Tibial nerve (tissue), 4 donors: ENCODE results near the gene MOGAT1. TPM values are rescaled to one million over a fixed set of nuclear protein-coding genes. Genes with fewer than 3 reads are reported as not detected.

Experiments used
- DNase-seq, 2 donors: peaks; one replicate each; pipeline ENCODE4 v3.0.0-alpha.2; 2019; ENCODE audit warnings: low spot score in 2 of 2
- H3K27ac ChIP-seq, 4 donors: fragments of 200-600 bp; sonication (generic) in 3 of 4; one replicate each; pipeline ENCODE4 v1.5.1; 2017 to 2019; ENCODE audit warnings: mild to moderate bottlenecking in 1 of 4
- H3K27me3 ChIP-seq, 2 donors: fragments of 200-600 bp; sonication (generic) in 1 of 2; one replicate each; pipeline versions ENCODE4 v1.5.1 to v1.6.0; 2017 to 2019
- H3K36me3 ChIP-seq, 3 donors: fragments of 200-600 bp; sonication (generic); one replicate each; pipeline ENCODE4 v1.5.1; 2018 to 2019
- H3K4me1 ChIP-seq, 4 donors: fragments of 200-600 bp; sonication (generic) in 3 of 4; one replicate each; pipeline ENCODE4 v1.5.1; 2017 to 2019
- H3K4me3 ChIP-seq, 4 donors: fragments of 200-600 bp; sonication (generic) in 3 of 4; one replicate each; pipeline ENCODE4 v1.5.1; 2017 to 2019; ENCODE audit warnings: mild to moderate bottlenecking in 1 of 4, moderate library complexity in 1 of 4
- H3K9me3 ChIP-seq, 4 donors: fragments of 200-600 bp; sonication (generic) in 3 of 4; one replicate each; pipeline ENCODE4 v1.5.1; 2017 to 2019
- EP300 ChIP-seq, 2 donors: sonication (generic); formaldehyde crosslinking; IDR thresholded peaks; one replicate each; pipeline ENCODE4 v1.6.1; 2017; ENCODE audit warnings: antibody characterized with exemption in 2 of 2, mild to moderate bottlenecking in 1 of 2
- POLR2A ChIP-seq, 2 donors: fragments of 450-650 bp; IDR thresholded peaks; one replicate each; pipeline ENCODE4 v1.6.1; 2017; ENCODE audit warnings: antibody characterized with exemption in 2 of 2, mild to moderate bottlenecking in 2 of 2, moderate library complexity in 2 of 2
- WGBS, 2 donors: methylation state at CpG; one replicate each; pipeline ENCODE4 v1.1.5; 2018; 5-methylcytosine and 5-hydroxymethylcytosine counted together
- total RNA-seq, 4 donors: library from RNA; depleted of rRNA; stranded (reverse); fragments of >200 nt; gene quantifications; one replicate each; pipeline ENCODE4 v1.1.0, GENCODE V29; 2016
- TF ChIP-seq, protein P1 (sequence below), 5 experiments: fragments of 200-600 bp in 3 of 5; fragments of 450-650 bp in 2 of 5; sonication (generic) in 3 of 5; IDR thresholded peaks; one replicate each; pipeline ENCODE4 v1.5.1; 2016 to 2019; ENCODE audit warnings: antibody characterized with exemption in 5 of 5, mild to moderate bottlenecking in 3 of 5, moderate library complexity in 2 of 5

Gene MOGAT1
- total RNA-seq, 4 donors from 2014 or later: not detected

DNA sequence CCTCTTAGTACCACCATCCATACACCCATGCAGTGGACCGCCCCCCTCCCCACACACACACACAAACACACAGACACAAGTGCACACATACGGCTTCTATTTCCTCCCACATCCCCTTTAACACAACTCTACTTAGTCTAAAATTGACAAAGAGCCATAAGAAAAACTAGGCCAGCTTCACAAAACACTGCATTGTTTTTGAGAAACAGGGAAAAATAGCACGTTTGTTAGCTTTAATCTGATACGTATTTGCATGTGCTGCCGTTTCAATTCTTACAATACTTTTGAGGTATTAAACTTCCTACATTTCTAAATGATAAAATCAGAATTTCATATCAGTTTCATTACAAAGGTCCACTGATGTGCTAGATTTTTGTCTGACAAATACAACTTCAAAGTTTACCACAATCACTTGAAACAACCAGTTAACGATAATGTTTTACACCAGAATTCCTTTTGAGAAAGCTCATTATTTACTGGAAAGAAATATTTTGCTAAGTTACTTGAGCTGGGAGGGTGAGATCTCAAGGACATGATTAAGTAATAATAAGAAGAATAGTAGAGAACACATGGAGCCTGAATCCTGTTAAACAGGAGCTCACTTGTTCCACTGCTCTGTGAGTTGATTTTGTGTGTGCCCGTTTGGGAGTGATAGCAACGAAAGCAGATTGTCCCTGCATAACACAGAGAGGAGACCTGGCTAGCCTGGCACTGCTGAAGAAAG lies 74.5 kb downstream of the MOGAT1 start:
- H3K27me3 ChIP-seq: no peaks in the 10 kb centered on the region
- TF ChIP-seq POLR2A (IDR thresholded peaks at IDR 0.05) (no peak), EP300 (IDR thresholded peaks at IDR 0.05) (no peak)
- TF ChIP-seq, protein P1, sequence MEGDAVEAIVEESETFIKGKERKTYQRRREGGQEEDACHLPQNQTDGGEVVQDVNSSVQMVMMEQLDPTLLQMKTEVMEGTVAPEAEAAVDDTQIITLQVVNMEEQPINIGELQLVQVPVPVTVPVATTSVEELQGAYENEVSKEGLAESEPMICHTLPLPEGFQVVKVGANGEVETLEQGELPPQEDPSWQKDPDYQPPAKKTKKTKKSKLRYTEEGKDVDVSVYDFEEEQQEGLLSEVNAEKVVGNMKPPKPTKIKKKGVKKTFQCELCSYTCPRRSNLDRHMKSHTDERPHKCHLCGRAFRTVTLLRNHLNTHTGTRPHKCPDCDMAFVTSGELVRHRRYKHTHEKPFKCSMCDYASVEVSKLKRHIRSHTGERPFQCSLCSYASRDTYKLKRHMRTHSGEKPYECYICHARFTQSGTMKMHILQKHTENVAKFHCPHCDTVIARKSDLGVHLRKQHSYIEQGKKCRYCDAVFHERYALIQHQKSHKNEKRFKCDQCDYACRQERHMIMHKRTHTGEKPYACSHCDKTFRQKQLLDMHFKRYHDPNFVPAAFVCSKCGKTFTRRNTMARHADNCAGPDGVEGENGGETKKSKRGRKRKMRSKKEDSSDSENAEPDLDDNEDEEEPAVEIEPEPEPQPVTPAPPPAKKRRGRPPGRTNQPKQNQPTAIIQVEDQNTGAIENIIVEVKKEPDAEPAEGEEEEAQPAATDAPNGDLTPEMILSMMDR (IDR thresholded peaks at IDR 0.05): no peak

DNA sequence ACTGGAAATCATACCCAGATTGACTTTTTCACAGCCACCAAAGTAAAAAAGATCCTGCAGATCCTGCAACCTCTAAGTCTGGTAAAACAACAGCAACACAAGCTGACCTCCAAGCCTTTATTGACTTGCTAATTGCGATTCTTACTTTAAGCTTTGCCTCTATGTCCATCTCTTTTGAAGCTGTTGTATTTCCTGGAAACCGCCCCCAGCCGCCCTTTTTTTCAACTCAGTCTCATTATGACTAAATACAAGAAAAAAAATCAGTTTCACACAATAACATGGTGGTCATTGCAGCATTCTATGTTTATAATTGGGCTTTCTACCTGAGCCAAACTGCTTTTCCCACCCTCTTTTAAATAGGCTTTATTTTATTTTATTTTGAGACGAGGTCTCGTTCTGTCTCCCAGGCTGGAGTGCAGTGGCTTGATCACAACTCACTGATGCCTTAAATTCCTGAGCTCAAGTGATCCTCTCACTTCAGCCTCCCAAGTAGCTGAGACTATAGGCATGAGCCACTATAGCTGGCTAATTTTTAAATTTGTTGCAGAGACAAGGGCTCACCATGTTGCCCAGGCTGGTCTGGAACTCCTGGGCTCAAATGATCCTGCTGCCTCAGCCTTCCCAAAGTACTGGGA lies 76.2 kb downstream of the MOGAT1 start:
- Histone ChIP-seq H3K27me3 (no peaks in the 10 kb centered on the region), H3K36me3 (no peaks in the 10 kb centered on the region), H3K4me3 (no peak overlapping the region), H3K4me1 (peaks cover 0 to 20% (median 2%) of the 10 kb centered on the region in 4 donors), H3K9me3 (no peaks in the 10 kb centered on the region), H3K27ac (no peak overlapping the region)
- WGBS, 2 donors: 88 to 90% methylated on average over 5 of the region's 5 CpGs
- no peak for DNase-seq
- TF ChIP-seq, protein P1 (IDR thresholded peaks at IDR 0.05): no peak
- no peak for TF ChIP-seq POLR2A (IDR thresholded peaks at IDR 0.05)
- no peak for TF ChIP-seq EP300 (IDR thresholded peaks at IDR 0.05)

More for the DNA sequence above, 74.5 kb downstream of the MOGAT1 start:
- WGBS, 2 donors: 29 to 37% methylated on average over 8 of the region's 8 CpGs
- H3K4me1 ChIP-seq: peaks cover 0 to 19% (median 2%) of the 10 kb centered on the region in 4 donors
- DNase-seq: no peak
- H3K9me3 ChIP-seq: no peaks in the 10 kb centered on the region
- H3K4me3 ChIP-seq: no peak overlapping the region
- H3K27ac ChIP-seq: peak overlapping the region in 2 of 4 donors; percentile 36 to 54
- no peaks in the 10 kb centered on the region for H3K36me3 ChIP-seq

DNA sequence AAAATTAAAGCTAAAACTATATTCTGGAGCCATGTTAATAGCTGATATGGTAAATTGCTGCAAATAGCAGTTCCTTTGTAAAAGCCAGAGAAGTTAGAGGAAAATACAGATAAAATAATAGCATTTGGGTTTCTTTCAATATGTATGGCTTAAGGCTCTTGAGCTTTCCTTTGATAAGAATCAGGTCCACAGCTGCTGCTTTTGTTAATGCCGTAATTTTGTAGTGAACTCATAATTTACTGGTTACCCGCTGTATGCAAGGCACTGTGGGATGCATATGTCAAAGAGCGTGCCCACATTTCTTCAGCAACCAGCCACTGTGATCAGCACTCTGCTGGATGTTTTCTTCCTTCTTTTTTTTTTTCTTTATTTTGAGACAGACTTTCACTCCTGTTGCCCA lies 79.1 kb downstream of the MOGAT1 start:
- WGBS, 2 donors: 79 to 90% methylated on average over 3 of the region's 3 CpGs
- Histone ChIP-seq H3K4me3 (no peak overlapping the region), H3K4me1 (peaks cover 0 to 20% (median 0%) of the 10 kb centered on the region in 4 donors), H3K27me3 (no peaks in the 10 kb centered on the region), H3K36me3 (no peaks in the 10 kb centered on the region), H3K27ac (no peak overlapping the region), H3K9me3 (no peaks in the 10 kb centered on the region)
- no peak for DNase-seq
- TF ChIP-seq EP300 (IDR thresholded peaks at IDR 0.05): no peak
- TF ChIP-seq, protein P1 (IDR thresholded peaks at IDR 0.05): no peak
- no peak for TF ChIP-seq POLR2A (IDR thresholded peaks at IDR 0.05)

DNA sequence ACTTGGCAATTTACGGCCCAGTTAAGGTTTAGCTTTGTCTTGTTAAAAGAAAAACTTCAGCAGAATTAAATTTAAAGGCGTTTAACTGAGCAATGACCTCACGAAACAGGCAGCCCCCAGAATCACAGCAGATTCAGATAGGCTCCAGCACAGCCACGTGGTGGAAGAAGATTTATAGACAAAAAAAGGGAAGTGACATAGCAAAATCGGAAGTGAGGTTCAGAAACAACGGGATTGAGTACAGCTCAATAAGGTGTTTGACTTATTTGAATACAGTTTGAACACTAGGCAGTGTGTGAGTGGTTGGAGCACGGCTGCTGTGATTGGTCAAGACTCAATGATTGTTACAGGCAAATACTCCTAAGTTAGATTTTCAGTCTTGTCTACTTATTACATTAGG lies 79.8 kb downstream of the MOGAT1 start:
- H3K4me1 ChIP-seq: peaks cover 0 to 12% (median 0%) of the 10 kb centered on the region in 4 donors
- no peak for DNase-seq
- 89 to 90% methylated on average over 7 of the region's 7 CpGs for WGBS, 2 donors

More for the DNA sequence above, 79.8 kb downstream of the MOGAT1 start:
- H3K27ac ChIP-seq: no peak overlapping the region
- no peak overlapping the region for H3K4me3 ChIP-seq
- TF ChIP-seq POLR2A (IDR thresholded peaks at IDR 0.05): no peak
- TF ChIP-seq, protein P1 (IDR thresholded peaks at IDR 0.05): no peak
- TF ChIP-seq EP300 (IDR thresholded peaks at IDR 0.05): no peak
- H3K36me3 ChIP-seq: no peaks in the 10 kb centered on the region
- no peaks in the 10 kb centered on the region for H3K9me3 ChIP-seq
- no peaks in the 10 kb centered on the region for H3K27me3 ChIP-seq
